Osteoblast (primary cell): ENCODE results near the gene ARHGEF28. TPM values are rescaled to one million over a fixed set of nuclear protein-coding genes. Genes with fewer than 3 reads are reported as not detected.

Experiments used
- DNase-seq: peaks from one replicate; pipeline ENCODE4 v3.0.0; 2011; ENCODE audit warnings: low spot score, mixed read lengths; ENCODE audit not compliant: insufficient read length; ENCODE audit errors: missing footprints
- H2AFZ ChIP-seq: 2 replicates; pipeline ENCODE4 v1.6.0; 2011; ENCODE audit warnings: mild to moderate bottlenecking, low read length
- H3K27ac ChIP-seq: 2 replicates; pipeline ENCODE4 v1.5.1; 2011; ENCODE audit warnings: mild to moderate bottlenecking, low read depth, low read length, moderate library complexity
- H3K27me3 ChIP-seq: 2 replicates; pipeline ENCODE4 v1.6.0; 2012; ENCODE audit warnings: mild to moderate bottlenecking, control low read depth, inconsistent platforms, low read length, moderate library complexity; ENCODE audit not compliant: insufficient read depth
- H3K36me3 ChIP-seq: 2 replicates; pipeline ENCODE4 v1.5.1; 2011; ENCODE audit warnings: mild to moderate bottlenecking, low read length, control low read depth, moderate library complexity; ENCODE audit not compliant: insufficient read depth
- H3K4me1 ChIP-seq: 2 replicates; pipeline ENCODE4 v1.5.1; 2011; ENCODE audit warnings: mild to moderate bottlenecking, low read length, control low read depth, moderate library complexity; ENCODE audit not compliant: insufficient read depth
- H3K4me2 ChIP-seq: 2 replicates; pipeline ENCODE4 v1.6.0; 2011; ENCODE audit warnings: mild to moderate bottlenecking, low read length; ENCODE audit not compliant: insufficient read depth
- H3K4me3 ChIP-seq: fragments of 200-600 bp; sonication (generic); 3 replicates; pipeline ENCODE4 v1.5.1; 2012; ENCODE audit warnings: mild to moderate bottlenecking, low read length, inconsistent platforms; ENCODE audit not compliant: insufficient read depth
- H3K79me2 ChIP-seq: 2 replicates; pipeline ENCODE4 v1.6.0; 2012; ENCODE audit warnings: mild to moderate bottlenecking, low read length, control low read depth, inconsistent platforms; ENCODE audit not compliant: insufficient read depth
- H3K9me3 ChIP-seq: 2 replicates; pipeline ENCODE4 v1.5.1; 2011; ENCODE audit warnings: low read depth, low read length, control low read depth
- H4K20me1 ChIP-seq: 2 replicates; pipeline ENCODE4 v1.6.0; 2012; ENCODE audit warnings: mild to moderate bottlenecking, low read length, control low read depth; ENCODE audit not compliant: insufficient read depth
- total RNA-seq: library from RNA; depleted of rRNA; stranded (reverse); fragments of >200 nt; gene quantifications from 2 replicates; pipeline ENCODE4 v1.2.3, GENCODE V29; 2012
- TF ChIP-seq, protein P1 (sequence below): IDR thresholded peaks from 2 replicates; pipeline ENCODE4 v1.5.1; 2011; ENCODE audit warnings: mild to moderate bottlenecking, low read depth, low read length, moderate library complexity; ENCODE audit errors: extremely low read depth

ARHGEF28 gene
- total RNA-seq, 1 donor, result 64.4 TPM

DNA sequence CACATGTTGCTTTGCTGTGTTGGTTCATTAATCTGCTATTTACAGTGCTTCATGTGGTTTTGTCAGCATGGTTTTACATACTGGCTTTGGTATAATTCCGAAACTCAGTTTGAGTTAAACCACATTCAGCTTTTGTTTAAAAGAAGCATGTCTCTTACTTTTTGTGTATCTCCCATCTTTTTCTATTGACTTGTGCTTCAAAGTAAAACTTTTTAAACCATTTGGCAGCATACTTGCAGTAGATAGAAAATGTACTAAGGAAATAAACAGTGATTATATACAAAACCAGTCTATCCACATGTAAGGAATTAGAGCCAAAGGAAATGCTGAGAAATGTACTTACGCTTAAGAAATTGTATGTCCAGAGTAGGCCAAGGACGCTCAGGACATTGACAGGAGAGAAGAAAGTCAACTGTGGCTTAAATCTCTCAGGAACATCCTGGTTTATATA is 286.9 kb downstream of the ARHGEF28 start:
- Histone ChIP-seq H3K79me2 (no peaks in the 10 kb centered on the region), H3K4me3 (no peak overlapping the region), H3K9me3 (no peaks in the 10 kb centered on the region), H3K4me2 (no peak overlapping the region), H4K20me1 (no peaks in the 10 kb centered on the region), H3K27me3 (no peaks in the 10 kb centered on the region), H3K27ac (no peak overlapping the region), H3K4me1 (peaks cover 12% of the 10 kb centered on the region), H3K36me3 (peaks cover 8% of the 10 kb centered on the region), H2AFZ (no peak overlapping the region)
- TF ChIP-seq, protein P1, sequence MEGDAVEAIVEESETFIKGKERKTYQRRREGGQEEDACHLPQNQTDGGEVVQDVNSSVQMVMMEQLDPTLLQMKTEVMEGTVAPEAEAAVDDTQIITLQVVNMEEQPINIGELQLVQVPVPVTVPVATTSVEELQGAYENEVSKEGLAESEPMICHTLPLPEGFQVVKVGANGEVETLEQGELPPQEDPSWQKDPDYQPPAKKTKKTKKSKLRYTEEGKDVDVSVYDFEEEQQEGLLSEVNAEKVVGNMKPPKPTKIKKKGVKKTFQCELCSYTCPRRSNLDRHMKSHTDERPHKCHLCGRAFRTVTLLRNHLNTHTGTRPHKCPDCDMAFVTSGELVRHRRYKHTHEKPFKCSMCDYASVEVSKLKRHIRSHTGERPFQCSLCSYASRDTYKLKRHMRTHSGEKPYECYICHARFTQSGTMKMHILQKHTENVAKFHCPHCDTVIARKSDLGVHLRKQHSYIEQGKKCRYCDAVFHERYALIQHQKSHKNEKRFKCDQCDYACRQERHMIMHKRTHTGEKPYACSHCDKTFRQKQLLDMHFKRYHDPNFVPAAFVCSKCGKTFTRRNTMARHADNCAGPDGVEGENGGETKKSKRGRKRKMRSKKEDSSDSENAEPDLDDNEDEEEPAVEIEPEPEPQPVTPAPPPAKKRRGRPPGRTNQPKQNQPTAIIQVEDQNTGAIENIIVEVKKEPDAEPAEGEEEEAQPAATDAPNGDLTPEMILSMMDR, result no peak
- DNase-seq, result no peak

DNA sequence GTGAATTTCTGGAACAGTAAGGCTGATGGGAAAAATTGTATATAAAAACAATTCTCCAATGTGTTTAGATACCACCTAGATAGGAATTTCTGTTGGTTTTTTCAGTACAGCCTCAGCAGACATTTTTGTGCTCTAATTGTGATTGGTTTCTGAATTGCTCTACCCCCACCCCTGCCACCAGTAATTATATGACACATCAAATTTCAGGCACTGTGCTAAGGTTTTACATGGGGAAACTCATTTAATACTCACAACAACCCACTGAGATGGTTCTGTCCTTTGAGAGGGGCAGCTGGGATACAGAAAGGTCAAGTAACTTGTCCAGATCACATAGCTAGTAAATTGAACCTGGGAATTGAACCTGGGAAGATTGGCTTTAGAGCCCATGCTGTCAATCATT is 288.0 kb downstream of the ARHGEF28 start:
- Histone ChIP-seq H3K27me3 (no peaks in the 10 kb centered on the region), H3K4me3 (no peak overlapping the region), H3K9me3 (no peaks in the 10 kb centered on the region), H2AFZ (no peak overlapping the region), H3K79me2 (no peaks in the 10 kb centered on the region), H3K27ac (no peak overlapping the region), H3K36me3 (peaks cover 8% of the 10 kb centered on the region), H4K20me1 (no peaks in the 10 kb centered on the region), H3K4me2 (no peak overlapping the region), H3K4me1 (peaks cover 10% of the 10 kb centered on the region)
- TF ChIP-seq, protein P1, result no peak
- DNase-seq, result peak; percentile 64

DNA sequence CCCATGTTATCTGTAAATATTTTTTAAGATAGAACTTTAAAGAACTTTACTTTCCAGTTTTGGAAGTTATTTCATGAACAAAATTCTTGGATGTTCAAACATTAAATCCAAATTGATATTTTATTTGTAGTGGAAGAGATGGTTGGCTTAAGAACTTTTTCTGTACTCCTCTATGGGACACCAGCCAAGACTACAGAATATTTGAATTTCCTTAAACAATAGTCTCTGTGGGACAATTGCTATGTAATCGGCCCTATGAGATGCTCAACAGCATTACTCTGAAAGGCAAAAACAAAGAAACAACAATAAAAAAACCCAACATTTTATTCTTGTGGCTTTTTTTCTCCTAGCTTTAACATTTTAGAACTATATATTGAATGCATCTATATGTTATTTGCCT is 289.3 kb downstream of the ARHGEF28 start:
- TF ChIP-seq, protein P1, result no peak
- Histone ChIP-seq H2AFZ (no peak overlapping the region), H3K27ac (no peak overlapping the region), H4K20me1 (no peaks in the 10 kb centered on the region), H3K27me3 (no peaks in the 10 kb centered on the region), H3K79me2 (no peaks in the 10 kb centered on the region), H3K36me3 (peaks cover 8% of the 10 kb centered on the region), H3K4me2 (no peak overlapping the region), H3K9me3 (no peaks in the 10 kb centered on the region), H3K4me1 (peaks cover 10% of the 10 kb centered on the region), H3K4me3 (no peak overlapping the region)
- DNase-seq, result no peak

DNA sequence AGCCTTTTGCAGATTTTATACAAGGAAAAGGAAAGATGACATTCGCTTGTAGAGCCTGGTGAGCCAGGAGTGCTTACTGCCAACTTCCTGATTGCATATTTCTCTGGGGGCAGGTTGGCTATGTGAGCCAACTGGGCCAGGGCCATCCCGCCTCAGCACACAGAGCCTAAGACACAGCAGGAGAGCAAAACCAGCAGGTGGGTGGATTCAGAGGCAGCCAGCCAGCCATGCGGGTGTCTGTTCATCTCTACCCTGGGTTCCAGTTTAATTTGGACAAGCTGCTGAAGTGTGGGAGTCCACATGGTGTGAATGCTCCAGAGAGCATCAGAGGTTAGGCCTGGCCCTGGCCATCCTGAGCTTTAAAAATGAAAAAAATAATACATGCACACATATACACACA is 291.4 kb downstream of the ARHGEF28 start:
- TF ChIP-seq, protein P1, result no peak
- Histone ChIP-seq H2AFZ (no peak overlapping the region), H3K27me3 (no peaks in the 10 kb centered on the region), H4K20me1 (no peaks in the 10 kb centered on the region), H3K27ac (no peak overlapping the region), H3K4me1 (peaks cover 10% of the 10 kb centered on the region), H3K79me2 (no peaks in the 10 kb centered on the region), H3K4me2 (no peak overlapping the region), H3K4me3 (no peak overlapping the region), H3K36me3 (no peaks in the 10 kb centered on the region), H3K9me3 (no peaks in the 10 kb centered on the region)
- DNase-seq, result peak; percentile 69
